Skeletal muscle tissue (tissue), 4 donors: ENCODE results near the gene TNFSF13B. TPM values are rescaled to one million over a fixed set of nuclear protein-coding genes. Genes with fewer than 3 reads are reported as not detected.

Experiments used
- H3K27ac ChIP-seq: one replicate; pipeline ENCODE4 v1.7.0; 2013; ENCODE audit warnings: mild to moderate bottlenecking, low read depth, low read length, inconsistent platforms
- H3K27me3 ChIP-seq, 3 donors: one replicate each; pipeline ENCODE4 v1.7.0; 2013; ENCODE audit warnings: low read length in 3 of 3; ENCODE audit not compliant: control insufficient read depth in 3 of 3, insufficient read depth in 3 of 3
- H3K36me3 ChIP-seq, 3 donors: one replicate each; pipeline ENCODE4 v1.7.0; 2013; ENCODE audit warnings: low read length in 3 of 3; ENCODE audit not compliant: control insufficient read depth in 3 of 3, insufficient read depth in 3 of 3
- H3K4me1 ChIP-seq, 3 donors: one replicate each; pipeline ENCODE4 v1.7.0; 2013; ENCODE audit warnings: low read length in 3 of 3, mild to moderate bottlenecking in 3 of 3; ENCODE audit not compliant: control insufficient read depth in 3 of 3, insufficient read depth in 3 of 3
- H3K4me3 ChIP-seq, 3 donors: one replicate each; pipeline ENCODE4 v1.7.0; 2013; ENCODE audit warnings: low read length in 3 of 3
- H3K9ac ChIP-seq, 3 donors: one replicate each; pipeline ENCODE4 v1.7.0; 2013; ENCODE audit warnings: low read length in 3 of 3, mild to moderate bottlenecking in 3 of 3, moderate library complexity in 2 of 3, low read depth in 1 of 3
- H3K9me3 ChIP-seq, 3 donors: one replicate each; pipeline ENCODE4 v1.7.0; 2013; ENCODE audit warnings: low read length in 3 of 3; ENCODE audit not compliant: control insufficient read depth in 3 of 3
- total RNA-seq: library from RNA; depleted of rRNA; stranded (reverse); fragments of >200 nt; gene quantifications from one replicate; pipeline ENCODE4 v1.2.3, GENCODE V29; 2014
- donor health status: Osteomylitis.

The TNFSF13B gene
- total RNA-seq, 1 donor from 2014 or later, result 1.6 TPM

DNA sequence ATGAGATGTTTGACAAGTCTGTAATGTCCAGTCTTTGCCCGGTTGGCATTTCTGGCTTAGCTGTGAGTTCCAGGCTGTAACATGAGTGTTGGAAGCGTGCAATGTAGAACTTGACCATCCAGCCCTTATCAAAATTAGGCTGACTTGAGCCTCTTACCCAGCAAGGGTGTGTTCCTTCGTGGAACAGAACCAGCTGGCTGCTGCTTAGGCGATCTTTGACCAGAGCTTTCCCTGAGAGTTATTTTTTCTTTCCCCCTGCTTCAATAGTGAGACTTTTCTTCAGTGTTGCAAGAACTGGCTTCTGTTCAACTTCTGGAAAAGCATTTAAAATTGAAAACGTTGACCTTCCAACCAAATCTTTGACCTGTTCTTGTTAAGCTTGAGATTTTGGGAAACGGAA lies 6.5 kb downstream of the TNFSF13B start:
- Histone ChIP-seq H3K9ac (no peak overlapping the region), H3K4me3 (no peak overlapping the region), H3K27ac (no peak overlapping the region), H3K27me3 (no peaks in the 10 kb centered on the region), H3K9me3 (no peaks in the 10 kb centered on the region), H3K4me1 (peaks cover 0 to 3% (median 3%) of the 10 kb centered on the region in 3 donors), H3K36me3 (no peaks in the 10 kb centered on the region)

DNA sequence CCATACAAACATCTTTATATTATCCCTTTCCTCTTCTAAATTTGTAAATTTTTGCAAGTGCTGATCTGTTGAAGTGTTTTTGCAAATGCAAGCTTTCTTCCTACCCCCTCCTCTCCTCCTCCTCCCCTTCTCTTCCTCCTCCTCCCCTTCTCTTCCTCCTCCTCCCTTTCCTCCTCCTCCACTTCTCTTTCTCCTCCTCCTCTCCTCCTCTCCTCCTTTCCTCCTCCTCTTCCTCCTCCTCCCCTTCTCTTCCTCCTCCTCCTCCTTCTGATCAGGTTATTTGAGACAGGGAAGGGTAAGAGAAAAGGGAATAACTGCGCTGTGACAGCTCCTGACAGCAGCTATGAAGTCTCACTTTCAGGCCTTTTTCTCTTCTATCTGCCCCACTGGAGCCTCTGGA lies 8.9 kb downstream of the TNFSF13B start:
- H3K27me3 ChIP-seq, result no peaks in the 10 kb centered on the region
- H3K4me3 ChIP-seq, result no peak overlapping the region
- no peaks in the 10 kb centered on the region for H3K36me3 ChIP-seq
- no peak overlapping the region for H3K27ac ChIP-seq
- no peak overlapping the region for H3K9ac ChIP-seq
- no peaks in the 10 kb centered on the region for H3K9me3 ChIP-seq
- H3K4me1 ChIP-seq, result peaks cover 0 to 3% (median 3%) of the 10 kb centered on the region in 3 donors

GRCh38 chr13:108281901-108282300 lies 12.4 kb downstream of the TNFSF13B start:
- Histone ChIP-seq H3K9ac (no peak overlapping the region), H3K9me3 (no peaks in the 10 kb centered on the region), H3K27ac (no peak overlapping the region), H3K4me1 (no peaks in the 10 kb centered on the region), H3K27me3 (no peaks in the 10 kb centered on the region), H3K36me3 (no peaks in the 10 kb centered on the region), H3K4me3 (no peak overlapping the region)

- H3K36me3 ChIP-seq, result no peaks in the 10 kb centered on the region
- H3K4me1 ChIP-seq, result no peaks in the 10 kb centered on the region
- no peak overlapping the region for H3K4me3 ChIP-seq
- no peak overlapping the region for H3K27ac ChIP-seq
- no peaks in the 10 kb centered on the region for H3K9me3 ChIP-seq
- H3K27me3 ChIP-seq, result no peaks in the 10 kb centered on the region
- H3K9ac ChIP-seq, result no peak overlapping the region
Observed at GRCh38 chr13:108283110-108283509, 13.6 kb downstream of the TNFSF13B start.

DNA sequence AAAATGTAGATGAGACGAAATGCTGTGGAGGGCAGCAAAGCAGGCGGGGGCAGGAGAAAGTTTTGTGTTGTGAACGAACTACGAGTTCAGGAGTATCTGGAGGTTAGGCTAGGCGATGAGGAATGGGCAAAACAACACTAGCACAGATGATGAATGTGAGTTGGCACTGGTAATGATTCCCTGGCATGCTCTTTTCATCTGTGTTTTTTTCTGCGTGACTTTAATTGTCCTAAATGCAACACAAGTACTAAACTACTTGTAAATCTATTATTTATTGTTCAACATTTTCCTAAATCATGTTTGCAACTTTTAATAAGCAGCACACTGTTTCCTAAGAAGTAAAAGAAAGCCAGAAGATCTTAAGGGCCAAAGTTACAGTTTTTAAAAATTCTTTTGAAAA lies 19.2 kb downstream of the TNFSF13B start:
- no peaks in the 10 kb centered on the region for H3K4me1 ChIP-seq
- no peak overlapping the region for H3K27ac ChIP-seq
- H3K9ac ChIP-seq, result no peak overlapping the region
- H3K9me3 ChIP-seq, result no peaks in the 10 kb centered on the region
- no peaks in the 10 kb centered on the region for H3K36me3 ChIP-seq
- H3K27me3 ChIP-seq, result no peaks in the 10 kb centered on the region
- no peak overlapping the region for H3K4me3 ChIP-seq

- no peaks in the 10 kb centered on the region for H3K27me3 ChIP-seq
- no peaks in the 10 kb centered on the region for H3K9me3 ChIP-seq
- H3K9ac ChIP-seq, result no peak overlapping the region
- no peaks in the 10 kb centered on the region for H3K4me1 ChIP-seq
- no peak overlapping the region for H3K4me3 ChIP-seq
- H3K36me3 ChIP-seq, result no peaks in the 10 kb centered on the region
- H3K27ac ChIP-seq, result no peak overlapping the region
Observed at GRCh38 chr13:108289819-108290218, 20.3 kb downstream of the TNFSF13B start.

GRCh38 chr13:108297114-108297513 lies 27.6 kb downstream of the TNFSF13B start:
- Histone ChIP-seq H3K27me3 (no peaks in the 10 kb centered on the region), H3K4me1 (no peaks in the 10 kb centered on the region), H3K4me3 (no peak overlapping the region), H3K36me3 (no peaks in the 10 kb centered on the region), H3K9ac (no peak overlapping the region), H3K9me3 (no peaks in the 10 kb centered on the region), H3K27ac (no peak overlapping the region)

GRCh38 chr13:108302279-108302678 lies 32.8 kb downstream of the TNFSF13B start:
- H3K9ac ChIP-seq, result no peak overlapping the region

DNA sequence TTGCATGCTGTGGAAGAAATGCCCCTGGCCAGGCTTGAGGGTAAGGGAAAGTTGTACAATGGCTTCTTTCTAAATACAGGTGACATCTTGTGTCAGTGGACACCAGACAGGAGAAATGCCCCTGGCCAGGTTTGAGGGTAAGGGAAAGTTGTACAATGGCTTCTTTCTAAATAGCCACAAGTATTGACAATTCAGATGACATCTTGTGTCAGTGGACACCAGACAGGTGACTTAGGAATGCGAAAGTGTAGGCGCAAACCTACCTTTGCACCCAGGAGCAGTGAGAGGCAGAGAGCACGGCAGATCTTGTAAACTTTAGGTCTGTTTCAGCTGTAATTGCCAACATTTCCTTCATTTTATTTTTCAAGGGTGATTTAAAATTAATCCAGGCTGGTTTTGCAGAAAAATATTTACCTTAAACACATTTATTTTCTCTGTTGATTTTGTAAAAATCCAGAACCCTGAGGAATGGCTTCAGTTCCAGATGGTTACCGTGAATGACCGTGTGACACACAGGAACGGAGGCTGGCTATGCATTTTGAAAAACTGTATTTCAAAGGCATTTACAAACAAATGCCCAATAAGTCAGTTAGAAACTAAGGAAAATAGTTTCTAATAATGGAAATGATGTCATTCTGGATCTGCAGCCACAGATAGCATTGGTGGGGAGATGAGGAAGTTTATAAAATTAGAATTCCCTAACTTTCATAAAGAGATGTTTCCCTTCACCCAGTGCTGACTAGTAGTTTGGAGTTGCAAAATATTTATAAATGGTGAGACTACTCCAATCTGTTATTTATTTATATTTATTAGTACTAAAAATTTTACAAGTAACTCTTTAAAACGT lies 34.9 kb downstream of the TNFSF13B start:
- Histone ChIP-seq H3K9me3 (no peaks in the 10 kb centered on the region), H3K9ac (no peak overlapping the region), H3K27ac (no peak overlapping the region), H3K27me3 (no peaks in the 10 kb centered on the region), H3K4me3 (no peak overlapping the region), H3K4me1 (no peaks in the 10 kb centered on the region), H3K36me3 (no peaks in the 10 kb centered on the region)

More at GRCh38 chr13:108302279-108302678, 32.8 kb downstream of the TNFSF13B start:
- Histone ChIP-seq H3K4me3 (no peak overlapping the region), H3K27ac (no peak overlapping the region), H3K36me3 (no peaks in the 10 kb centered on the region), H3K27me3 (no peaks in the 10 kb centered on the region), H3K9me3 (no peaks in the 10 kb centered on the region), H3K4me1 (no peaks in the 10 kb centered on the region)

DNA sequence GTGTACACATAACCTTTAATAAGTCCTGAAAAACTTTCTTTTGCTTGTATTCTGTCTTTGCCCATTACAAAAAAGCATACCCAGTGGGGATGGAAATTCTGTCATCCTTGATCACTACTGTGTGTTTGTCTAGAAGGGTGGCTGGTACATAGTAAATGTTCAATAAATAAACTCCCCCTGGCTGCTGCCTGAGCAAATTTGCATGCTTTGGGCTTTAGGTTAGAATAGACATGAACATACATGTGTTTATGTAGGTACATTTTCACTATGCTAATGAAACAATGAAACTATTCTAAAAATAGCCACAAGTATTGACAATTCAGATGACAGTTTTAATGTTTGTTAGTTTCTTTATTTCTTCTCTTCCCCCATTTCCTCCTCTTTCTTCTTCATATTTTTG lies 36.1 kb downstream of the TNFSF13B start:
- Histone ChIP-seq H3K4me3 (no peak overlapping the region), H3K9me3 (no peaks in the 10 kb centered on the region), H3K36me3 (no peaks in the 10 kb centered on the region), H3K4me1 (no peaks in the 10 kb centered on the region), H3K9ac (no peak overlapping the region), H3K27ac (no peak overlapping the region), H3K27me3 (no peaks in the 10 kb centered on the region)
